UCSD-AML1 (cell line): ENCODE data around the gene AMBRA1.
"Not testable (repeated sequence)": the region's sequence is repeated elsewhere in the genome, so short reads cannot be mapped to it uniquely, and the experiment has no call there.

Source experiments
- DNase-seq: peaks from one replicate; lab custom pipeline; 2025; ENCODE audit not compliant: unreplicated experiment; lab: John Stamatoyannopoulos, UW

AMBRA1 gene

DNA sequence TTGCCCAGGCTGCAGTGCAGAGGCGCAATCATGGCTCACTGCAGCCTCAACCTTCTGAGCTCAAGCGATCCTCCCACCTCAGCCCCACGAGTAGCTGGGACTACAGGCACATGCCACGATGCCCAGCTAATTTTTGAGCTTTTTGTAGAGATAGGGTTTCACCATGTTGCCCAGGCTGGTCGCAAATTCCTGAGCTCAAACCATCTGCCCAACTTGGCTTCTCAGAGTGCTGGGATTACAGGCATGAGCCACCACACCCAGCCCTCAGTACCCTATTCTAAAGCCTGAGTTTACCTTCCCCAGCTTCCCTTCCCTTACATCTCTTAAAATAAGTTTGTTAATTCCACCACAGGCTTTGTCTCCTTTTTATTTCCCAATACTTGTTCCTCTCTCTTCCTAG, 59.1 kb downstream of the AMBRA1 start:
- no peak for DNase-seq

DNA sequence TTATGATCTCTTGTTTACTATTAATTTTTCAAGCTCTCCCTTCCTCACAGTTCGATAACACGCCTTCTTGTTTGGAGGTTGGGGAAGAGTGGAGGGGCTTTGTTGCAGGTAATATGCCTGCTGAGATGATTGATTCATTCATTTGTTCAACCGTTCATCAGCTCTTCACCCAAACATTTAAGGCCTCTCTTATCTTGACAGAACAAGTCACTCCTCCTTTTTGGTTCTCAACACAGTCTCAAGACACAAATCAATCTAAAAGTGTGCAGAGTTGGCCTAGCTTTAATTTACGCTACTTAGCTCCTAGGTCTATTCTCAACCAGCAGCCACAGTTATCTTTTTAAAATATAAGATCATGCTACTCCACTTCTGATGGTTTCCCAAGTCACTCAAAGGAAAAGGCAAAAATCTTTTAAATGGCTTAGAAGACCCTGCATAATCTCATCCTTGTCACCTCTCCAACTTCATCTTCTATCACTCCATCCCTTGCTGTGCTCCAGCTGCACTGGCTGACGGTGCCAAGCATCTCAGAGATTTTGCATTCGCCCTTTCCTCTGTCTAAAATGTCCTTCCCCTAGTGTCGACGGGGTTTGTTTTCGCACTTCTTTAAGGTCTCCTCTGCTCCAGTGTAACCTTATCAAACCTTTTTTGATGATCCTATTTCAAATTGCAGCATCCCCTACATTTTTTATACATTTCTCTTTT, 60.3 kb downstream of the AMBRA1 start:
- DNase-seq, result no peak

DNA sequence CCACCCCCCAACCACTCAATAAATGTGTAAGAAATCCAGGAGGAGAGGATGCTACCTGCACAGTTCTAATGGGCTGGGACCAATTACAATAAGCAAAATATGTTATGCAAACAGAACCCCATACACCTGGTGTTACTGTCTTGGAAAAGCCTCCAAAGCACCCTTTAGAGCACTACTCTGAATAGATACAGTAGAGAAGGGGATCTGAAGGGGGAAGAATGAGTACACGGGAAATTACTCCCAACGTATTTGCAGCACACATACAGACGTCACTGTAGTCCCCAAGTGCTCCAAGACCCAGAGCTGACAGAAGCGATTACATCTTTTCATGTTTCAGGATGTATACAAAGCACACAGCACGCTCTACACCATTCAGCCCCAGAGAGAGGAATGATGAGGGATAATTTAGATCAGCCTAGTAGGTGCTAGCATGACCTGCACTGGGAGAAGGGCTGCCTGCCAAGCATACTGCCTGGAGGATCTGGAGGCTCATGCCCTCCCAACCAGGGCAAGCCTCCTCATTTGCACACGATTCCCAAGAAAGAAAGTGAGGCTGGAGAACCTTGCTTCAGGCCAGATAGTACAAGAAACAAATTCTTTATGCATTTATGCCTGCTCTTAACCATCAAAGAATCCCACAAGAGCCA, 63.8 kb downstream of the AMBRA1 start:
- DNase-seq, result no peak

DNA sequence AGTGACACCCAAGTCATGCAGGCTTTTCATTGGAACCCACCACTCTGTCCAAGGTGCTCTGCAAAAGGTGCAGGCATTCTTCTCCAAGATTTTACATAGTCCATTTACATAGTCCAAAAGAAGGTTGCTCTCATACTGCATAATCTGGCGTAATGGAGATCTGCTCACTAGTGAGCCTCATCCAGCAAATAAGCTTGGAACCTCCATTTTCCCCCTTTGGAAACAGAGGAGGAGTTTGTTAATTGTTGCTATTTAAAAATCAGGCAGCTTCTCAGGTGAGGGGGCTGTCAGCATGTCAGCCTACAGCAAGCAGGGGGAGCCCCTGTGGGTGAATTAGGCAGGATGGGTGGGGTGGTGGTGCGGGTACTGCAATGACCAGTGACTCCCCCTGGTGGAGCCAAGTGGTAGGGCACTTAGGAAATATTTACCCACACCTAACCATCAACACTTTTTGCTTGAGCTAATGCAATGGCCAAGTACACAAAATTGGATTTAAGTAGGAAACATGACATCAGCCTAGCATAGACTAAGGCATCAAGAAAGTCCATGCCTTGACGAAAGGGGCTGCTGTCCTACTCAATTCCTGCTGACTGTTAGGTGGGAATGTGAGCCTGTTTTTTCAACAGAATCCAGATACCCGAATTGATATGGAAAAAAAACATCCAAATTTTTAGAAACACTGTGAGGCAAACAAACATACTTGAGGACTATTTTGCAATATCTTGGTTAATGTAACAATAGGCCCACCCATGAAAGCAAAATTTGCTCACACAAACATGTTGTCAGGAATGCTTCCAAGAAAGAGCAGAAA, 64.5 kb downstream of the AMBRA1 start:
- peak; percentile 22 for DNase-seq

DNA sequence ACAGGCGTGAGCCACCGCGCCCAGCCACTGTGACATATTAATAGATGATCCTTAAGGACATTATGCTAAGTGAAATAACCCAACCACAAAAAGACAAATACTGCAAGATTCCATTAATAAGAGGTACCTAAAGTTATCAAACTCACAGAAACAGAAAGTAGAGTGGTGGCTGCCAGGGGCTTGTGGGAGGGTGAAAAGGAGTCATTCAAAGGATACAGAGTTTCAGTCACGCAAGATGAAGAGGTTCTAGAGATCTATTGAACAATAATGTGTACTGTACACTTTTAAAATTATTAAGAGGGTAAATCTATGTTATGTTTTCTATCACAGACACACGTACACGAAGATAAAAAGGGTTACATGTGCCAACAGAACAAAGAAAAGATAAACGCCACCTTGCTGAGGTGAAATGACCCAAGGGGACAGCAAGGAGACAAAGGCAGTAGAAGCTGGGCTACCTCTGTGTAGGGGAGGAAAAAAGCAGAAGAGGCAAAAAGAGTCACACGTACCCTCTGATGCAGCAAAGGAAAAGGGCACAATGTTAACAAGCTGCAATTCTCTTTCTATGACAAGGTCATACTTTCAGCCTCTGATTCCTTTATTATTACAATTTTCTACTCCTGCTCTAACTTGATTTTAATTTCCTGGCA, 65.3 kb downstream of the AMBRA1 start:
- DNase-seq, result no peak

DNA sequence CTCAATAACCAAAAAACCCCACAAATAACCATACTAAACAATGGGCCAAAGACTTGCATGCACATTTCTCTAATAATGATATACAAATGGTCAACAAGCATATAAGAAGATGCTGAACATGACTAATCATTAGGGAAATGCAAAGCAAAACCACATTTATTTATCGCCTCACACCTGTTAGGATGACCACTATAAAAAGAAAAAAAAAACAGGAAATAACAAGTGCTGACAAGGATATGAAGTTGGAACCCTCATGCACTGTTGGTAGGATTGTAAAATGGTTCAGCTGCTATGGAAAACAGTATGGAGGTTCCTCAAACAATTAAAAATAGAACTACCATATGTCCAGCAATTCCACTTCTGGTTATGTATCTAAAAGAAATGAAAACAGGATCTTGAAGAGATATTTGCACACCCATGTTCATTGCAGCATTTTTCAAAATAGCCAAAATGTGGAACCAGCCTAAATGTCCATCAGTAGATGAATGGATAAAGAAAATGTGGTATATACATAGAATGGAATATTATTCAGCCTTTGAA, 66.2 kb downstream of the AMBRA1 start:
- no peak for DNase-seq

DNA sequence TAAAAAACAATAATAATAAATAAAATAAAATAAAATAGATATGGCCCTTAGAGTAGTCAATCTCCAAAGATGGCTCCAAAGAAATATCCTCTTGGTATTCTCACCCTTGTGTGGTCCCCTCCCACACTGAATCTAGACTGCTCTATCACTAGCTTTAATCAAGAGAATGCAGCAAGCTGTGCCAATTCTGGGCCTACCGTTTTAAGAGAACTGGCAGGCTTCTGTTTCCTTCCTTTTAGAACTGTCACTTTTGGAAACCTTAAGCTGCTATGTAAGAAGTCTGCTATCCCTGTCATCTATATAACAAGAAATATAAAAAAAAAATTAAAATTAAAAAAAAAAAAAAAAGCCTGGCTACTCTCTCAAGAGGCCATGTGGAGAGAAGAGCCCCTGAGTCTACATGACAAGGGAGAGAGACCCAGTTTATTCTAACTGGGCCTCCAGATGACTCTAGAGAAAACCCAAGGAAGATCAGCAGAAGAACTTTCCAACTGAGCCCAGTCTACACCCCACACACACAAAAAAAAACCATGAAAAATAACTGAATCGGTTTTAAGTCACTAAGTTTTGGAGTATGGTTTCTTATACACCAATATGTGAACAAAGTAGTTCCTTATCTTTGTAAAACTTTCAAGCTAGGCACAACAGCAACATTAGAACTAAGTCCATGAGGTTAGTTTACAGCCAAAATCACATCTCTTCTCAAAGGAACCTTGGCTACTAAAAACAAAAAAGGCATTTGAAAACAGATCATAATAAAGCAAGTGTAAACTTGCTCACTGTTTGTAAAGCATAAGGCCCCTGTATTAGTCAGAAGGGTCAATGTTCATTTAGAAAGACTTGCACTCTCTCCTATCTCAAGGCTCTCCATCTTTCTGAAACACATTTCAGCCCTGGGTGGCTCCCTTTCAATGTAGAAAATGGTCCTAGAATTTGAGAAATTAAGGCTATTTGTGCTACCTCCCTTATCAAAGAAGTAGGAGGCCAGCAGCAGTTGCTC, 67.3 kb downstream of the AMBRA1 start:
- DNase-seq, result no peak

- DNase-seq, result no peak
These were observed 69.5 kb downstream of the AMBRA1 start for GRCh38 chr11:46524201-46524770.

DNA sequence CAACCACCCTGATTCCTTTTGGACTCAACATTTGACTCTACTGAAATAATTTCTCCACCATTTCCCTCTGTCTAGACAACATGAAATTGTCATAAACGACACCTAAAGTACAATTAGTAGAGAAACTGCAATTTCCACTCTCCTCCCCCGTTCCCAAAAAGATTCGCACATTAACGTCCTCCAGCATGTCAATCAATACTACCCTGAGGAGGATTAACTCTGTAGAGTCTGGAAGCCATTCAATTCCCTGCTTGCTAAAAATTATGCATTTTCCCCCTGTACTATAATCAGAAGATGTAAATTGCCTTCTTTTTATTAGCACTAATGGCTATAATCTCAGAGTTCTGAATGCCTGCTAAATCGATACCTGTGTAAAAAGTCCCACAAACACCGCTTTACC, 70.5 kb downstream of the AMBRA1 start:
- DNase-seq, result no peak

GRCh38 chr11:46522682-46523281, 71.0 kb downstream of the AMBRA1 start:
- DNase-seq, result no peak

- DNase-seq, result no peak
These were observed 71.7 kb downstream of the AMBRA1 start for GRCh38 chr11:46521961-46522681.

GRCh38 chr11:46520971-46521745, 72.7 kb downstream of the AMBRA1 start:
- DNase-seq, result no peak

DNA sequence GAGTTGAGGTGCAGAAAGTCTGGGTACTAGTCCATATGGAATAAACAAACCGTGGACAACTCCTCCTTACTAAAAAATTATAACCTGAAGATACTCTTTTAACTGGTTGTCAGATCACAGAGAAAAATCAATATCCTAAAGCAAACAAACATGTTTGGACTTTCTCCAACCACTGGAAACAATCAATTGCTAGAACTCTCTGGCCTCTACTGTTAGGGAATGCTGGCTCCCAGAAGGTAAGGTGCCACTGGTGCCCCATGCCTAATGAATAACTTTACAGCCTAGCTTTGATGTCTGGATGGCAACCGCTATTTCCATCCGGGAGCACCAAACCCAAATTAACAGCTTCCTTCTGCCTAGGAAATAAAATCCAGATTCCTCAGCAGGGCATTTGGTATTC, 74.5 kb downstream of the AMBRA1 start:
- DNase-seq, result no peak

DNA sequence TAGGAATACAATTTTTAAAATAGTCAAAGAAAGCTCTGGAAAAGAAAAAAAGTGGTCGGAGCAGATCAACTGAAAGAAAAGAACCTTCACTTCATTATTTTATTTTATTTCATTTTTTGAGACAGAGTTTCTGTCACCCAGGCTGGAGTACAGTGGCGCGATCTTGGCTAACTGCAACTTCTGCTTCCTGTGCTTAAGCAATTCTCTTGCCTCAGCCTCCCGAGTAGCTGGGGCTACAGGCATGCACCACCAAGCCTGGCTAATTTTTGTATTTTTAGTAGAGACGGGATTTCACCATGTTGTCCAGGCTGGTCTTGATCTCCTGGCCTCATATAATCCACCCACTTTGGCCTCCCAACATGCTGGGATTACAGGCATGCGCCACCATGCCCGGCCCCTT, 74.9 kb downstream of the AMBRA1 start:
- DNase-seq, result not testable (repeated sequence)

DNA sequence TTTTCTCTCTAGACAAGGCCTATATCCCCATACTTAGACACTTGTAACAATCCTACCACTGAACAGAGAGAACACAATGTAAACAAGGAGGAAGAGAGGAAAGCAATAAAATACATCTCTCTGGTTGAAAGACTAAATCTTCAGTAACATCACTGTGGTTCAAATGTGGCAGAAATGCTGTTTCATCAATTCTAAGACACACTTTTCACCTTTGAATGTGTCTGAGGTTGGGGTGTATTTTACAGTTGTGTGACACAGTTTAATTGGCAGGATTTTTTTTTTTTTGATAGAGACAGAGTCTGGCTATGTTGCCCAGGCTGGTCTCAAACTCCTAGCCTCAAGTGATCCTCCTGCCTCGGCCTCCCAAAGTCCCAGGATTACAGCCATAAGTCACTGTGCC, 79.5 kb downstream of the AMBRA1 start:
- DNase-seq, result no peak

GRCh38 chr11:46513934-46514342, 79.9 kb downstream of the AMBRA1 start:
- no peak for DNase-seq

- DNase-seq, result no peak
These were observed 81.5 kb downstream of the AMBRA1 start for GRCh38 chr11:46512261-46512881.
